Measurements from ENCODE around the gene RASAL1.

RASAL1 gene

GRCh38 chr12:113072136-113072535 is 63.4 kb downstream of the RASAL1 start:
- no peak for DNase-seq (ENCODE audit: low read depth in 2 of 2)

DNA sequence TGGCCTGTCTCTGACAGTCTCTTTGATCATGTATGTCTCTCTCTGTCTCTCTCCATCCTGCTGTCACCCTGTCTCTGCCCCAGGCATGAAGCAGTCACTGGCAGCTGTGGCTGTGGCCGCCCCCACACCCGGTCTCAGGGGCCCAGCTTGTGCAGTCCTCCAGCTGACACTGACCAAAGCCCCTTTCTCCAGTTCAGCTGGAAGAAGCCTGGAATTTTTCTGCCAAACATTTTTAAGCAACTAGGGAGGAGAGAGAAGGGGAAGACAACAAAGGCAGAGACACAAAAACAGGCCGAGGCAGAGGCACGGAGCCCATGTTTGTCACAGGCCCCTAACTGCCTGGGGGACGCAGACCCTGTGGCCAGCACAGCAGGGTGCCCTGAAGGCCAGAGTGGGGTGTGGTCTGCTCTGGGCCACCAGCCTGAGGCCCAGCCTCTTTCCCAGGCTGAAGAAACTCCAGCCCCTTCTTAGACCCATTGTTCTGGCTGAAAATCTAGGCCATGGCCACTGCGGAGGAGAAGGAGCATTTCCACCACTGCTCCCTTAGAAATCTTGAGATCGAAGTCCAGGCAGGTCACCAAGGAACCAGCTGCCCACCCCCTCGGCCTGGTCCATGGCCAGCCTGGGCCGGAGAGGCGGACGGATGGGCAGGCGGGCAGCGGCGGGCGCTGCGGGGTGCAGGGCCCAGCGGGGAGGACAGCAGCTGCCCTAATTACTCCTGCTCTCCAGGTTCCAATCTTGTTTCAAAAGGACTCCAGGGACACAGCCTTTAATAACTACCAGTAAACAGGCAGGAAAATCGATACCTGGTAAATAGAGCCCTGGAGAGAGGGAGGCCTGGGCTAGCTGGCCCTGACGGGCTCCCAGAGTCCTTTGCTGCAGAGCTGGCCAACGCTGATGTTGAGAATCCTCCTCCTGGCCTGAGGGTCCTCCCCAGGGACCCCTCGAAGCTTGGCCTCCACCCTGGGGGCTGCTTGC is 64.1 kb downstream of the RASAL1 start:
- DNase-seq (ENCODE audit: low read depth in 2 of 2), result no peak

GRCh38 chr12:113070117-113070906 is 65.2 kb downstream of the RASAL1 start:
- peak; percentile 31 to 33 for DNase-seq (ENCODE audit: low read depth in 2 of 2)

- DNase-seq (ENCODE audit: low read depth in 2 of 2), result no peak
Observed at GRCh38 chr12:113069751-113070116, 65.8 kb downstream of the RASAL1 start.

DNA sequence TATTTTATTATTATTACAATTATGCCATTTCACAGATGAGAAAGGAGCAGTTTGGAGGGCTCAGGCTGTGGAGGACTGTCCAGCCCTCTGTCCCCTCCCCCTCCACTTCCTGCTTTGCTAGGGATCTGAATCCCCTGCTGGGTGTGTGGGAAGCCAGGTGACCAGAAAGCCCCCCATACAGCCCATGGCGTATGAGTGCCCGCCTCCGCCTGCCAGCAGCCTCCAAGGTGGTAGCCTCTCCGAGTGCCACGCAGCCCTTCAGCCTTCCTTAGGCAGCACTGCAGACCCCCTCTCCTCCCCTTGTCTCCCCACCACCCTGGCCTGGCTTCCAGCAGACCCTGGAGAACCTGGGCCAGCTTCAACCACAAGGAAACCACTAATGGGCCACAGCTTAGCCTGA is 66.4 kb downstream of the RASAL1 start:
- DNase-seq (ENCODE audit: low read depth in 2 of 2), result no peak

DNA sequence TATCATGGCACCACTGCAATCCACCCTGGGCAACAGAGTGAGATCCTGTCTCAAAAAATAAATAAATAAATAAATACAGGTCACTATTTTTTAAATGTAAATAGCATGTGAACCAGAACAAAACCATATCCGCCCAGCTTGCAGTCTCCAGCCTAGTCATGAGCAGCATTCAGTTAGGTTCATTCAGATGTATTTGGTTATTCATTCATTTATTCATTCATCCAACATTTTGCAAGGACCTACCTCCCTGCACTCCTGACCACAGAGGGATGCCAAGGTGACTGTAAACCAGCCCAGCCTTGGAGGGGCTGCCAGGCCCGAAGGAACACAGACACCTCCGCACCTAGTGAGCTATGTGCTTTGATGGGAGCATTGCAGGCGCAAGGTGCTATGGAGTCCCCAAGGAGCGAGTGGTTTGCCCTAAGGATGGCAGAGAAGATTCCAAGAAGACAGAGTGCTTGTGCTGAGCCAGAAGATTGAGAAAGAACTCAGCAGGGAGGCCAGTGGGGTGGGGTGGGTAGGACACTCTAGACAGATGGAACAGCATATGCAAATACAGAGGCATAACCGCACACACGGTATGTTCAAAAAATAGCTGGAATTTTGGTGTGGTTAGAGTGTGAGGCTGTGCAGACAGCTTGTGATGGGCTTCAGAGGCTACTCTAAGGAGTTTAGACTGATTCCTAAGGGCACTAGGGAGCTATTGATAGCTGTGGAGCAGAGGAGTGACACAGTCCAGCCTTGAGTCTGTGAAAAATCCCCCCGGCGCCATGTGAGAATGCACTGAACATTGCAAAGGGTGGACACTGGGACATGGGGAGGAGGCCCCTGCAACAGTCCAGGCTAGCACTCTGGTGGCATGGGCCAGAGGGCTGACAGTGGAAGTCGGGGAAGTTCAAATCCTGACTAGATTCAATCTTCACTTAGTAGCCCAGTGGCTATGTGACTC is 67.3 kb downstream of the RASAL1 start:
- no peak for DNase-seq (ENCODE audit: low read depth in 2 of 2)

- DNase-seq (ENCODE audit: low read depth in 2 of 2), result no peak
Observed at GRCh38 chr12:113066813-113067400, 68.7 kb downstream of the RASAL1 start.

GRCh38 chr12:113065126-113066007 is 70.2 kb downstream of the RASAL1 start:
- no peak for DNase-seq (ENCODE audit: low read depth in 2 of 2)

DNA sequence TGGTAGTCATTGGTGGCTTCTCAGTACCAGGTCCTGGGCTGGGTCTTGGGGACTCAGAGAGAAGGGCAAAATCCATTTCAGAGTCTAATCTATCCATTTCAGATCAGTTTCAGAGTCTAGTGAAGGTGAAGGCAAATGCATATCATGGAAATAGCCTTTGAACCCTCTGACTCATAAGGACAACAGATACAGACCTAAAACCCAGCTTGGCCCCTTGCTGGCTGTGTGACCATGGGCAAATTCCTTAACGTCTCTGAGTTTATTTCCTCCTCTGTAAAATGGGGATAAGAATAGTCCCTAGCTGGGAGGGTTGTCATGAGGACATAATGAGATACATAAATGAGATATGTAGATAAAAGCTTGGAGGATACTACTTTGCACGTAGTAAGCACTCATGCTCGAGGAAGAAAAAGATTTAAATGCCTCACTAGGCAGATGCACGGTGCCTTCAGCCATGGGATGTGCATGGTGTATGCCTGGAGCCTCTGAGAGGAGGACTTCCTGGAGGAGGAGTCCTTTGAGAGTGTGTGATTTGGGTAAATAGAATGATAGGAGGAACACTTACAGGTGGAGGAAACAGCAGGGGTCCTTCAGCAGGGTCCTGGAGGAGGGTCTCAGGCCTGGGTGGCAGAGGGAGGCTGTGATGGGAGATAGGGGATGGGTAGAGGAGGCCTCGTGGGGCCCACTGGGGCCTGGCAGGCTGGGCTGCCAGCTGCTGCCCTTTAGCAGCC is 71.0 kb downstream of the RASAL1 start:
- DNase-seq (ENCODE audit: low read depth in 2 of 2), result no peak

GRCh38 chr12:113063396-113064350 is 71.9 kb downstream of the RASAL1 start:
- no peak for DNase-seq (ENCODE audit: low read depth in 2 of 2)

DNA sequence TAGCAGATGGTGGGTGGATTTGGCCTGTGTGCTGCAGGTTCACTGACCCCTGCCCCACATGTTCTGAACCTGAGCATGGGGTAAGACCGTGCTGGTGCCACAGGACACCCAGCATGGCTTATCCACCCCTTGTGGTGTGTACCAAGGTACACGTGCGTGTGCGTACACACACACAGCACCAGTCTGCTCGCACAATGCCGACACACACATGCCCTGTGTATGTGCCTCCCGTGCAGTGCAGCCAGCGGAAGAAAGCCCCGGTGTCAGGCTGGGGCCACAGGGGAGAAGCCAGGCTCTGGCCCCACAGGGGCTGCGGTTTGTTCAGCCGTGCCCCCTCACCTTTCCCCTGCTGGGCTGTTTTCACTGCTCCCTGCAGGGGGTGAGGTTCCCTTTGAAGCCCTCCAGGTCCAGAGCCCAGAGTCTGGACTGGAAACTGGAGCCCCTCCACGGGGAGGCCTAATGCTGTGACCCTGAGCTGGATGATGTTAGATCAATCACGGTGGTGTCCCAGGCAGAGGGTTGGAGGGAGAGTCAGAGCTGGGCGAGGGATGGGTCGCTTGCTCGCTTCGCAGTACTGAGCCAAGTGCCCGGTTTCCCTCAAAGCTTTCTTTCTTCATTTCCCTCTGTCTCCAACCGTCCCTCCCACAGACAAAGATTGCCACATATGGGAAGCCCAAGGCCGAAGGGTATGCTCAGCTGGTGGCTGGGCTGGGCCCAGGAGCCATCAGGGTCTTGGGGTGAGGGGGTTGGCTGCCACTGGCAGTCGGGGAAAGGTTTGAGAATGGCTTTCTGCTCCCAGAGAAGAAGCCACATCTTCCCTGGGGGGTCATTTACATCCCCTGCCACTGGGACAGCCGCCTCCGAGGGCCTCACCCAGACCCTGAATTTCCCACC is 72.8 kb downstream of the RASAL1 start:
- no peak for DNase-seq (ENCODE audit: low read depth in 2 of 2)

- DNase-seq (ENCODE audit: low read depth in 2 of 2), result no peak
Observed at GRCh38 chr12:113061061-113061694, 74.4 kb downstream of the RASAL1 start.

DNA sequence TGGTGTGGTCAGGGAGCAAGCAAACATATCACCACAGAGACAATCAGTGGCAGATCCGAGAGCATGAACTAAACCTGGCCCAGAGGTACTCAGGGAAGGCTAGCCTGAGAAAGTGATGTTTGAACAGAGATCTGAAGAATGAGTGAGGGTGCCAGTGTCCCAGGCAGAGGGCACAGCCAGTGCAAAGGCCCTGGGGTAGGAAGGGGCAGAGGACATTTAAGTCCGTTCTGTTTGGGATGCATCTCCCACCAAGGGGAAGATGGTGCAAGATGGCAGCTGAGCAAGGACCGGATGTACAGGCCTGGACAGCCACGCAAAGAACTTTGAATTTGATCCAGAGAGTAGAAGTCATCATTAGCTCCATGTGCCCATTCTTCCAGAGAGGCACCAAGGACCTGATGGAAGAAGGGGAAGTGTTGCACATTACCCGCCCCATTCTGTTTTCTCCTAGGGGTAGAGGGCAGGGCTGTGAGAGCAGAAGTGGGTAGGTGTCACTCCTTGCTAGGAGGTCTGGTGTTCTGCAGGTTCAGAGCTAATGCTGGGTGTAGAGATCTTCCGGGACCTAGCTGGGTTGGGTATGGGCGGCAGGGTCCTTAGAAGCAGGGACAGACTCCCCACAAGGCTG is 75.1 kb downstream of the RASAL1 start:
- DNase-seq (ENCODE audit: low read depth in 2 of 2), result no peak

GRCh38 chr12:113059071-113059595 is 76.4 kb downstream of the RASAL1 start:
- DNase-seq (ENCODE audit: low read depth in 2 of 2), result no peak

- no peak for DNase-seq (ENCODE audit: low read depth in 2 of 2)
Observed at GRCh38 chr12:113058553-113058952, 77.0 kb downstream of the RASAL1 start.

Data from stimulated activated CD4-positive, alpha-beta T cell treated with anti-CD3 and anti-CD28 coated beads, Interleukin-4, amount 100 ng/mL, for 48 hours (primary cell).